ENCODE results near the gene USP48.

Gene USP48

GRCh38 chr1:21749109-21749508, 33.8 kb downstream of the USP48 start:
- DNase-seq (ENCODE audit: low read depth), result no peak

GRCh38 chr1:21743476-21743875, 39.5 kb downstream of the USP48 start:
- no peak for DNase-seq (ENCODE audit: low read depth)

- DNase-seq (ENCODE audit: low read depth), result no peak
Observed at GRCh38 chr1:21742578-21742977, 40.4 kb downstream of the USP48 start.

GRCh38 chr1:21741206-21741605, 41.7 kb downstream of the USP48 start:
- DNase-seq (ENCODE audit: low read depth), result no peak

- no peak for DNase-seq (ENCODE audit: low read depth)
Observed at GRCh38 chr1:21736876-21737275, 46.1 kb downstream of the USP48 start.

- DNase-seq (ENCODE audit: low read depth), result no peak
Observed at GRCh38 chr1:21736011-21736410, 46.9 kb downstream of the USP48 start.

GRCh38 chr1:21734526-21734925, 48.4 kb downstream of the USP48 start:
- no peak for DNase-seq (ENCODE audit: low read depth)

- DNase-seq (ENCODE audit: low read depth), result no peak
Observed at GRCh38 chr1:21732664-21733063, 50.3 kb downstream of the USP48 start.

GRCh38 chr1:21725748-21726392, 57.1 kb downstream of the USP48 start:
- DNase-seq (ENCODE audit: low read depth), result no peak

GRCh38 chr1:21724570-21724969, 58.4 kb downstream of the USP48 start:
- DNase-seq (ENCODE audit: low read depth), result no peak

GRCh38 chr1:21724098-21724497, 58.9 kb downstream of the USP48 start:
- DNase-seq (ENCODE audit: low read depth), result no peak

GRCh38 chr1:21721295-21721985, 61.5 kb downstream of the USP48 start:
- DNase-seq (ENCODE audit: low read depth), result no peak

GRCh38 chr1:21716169-21716568, 66.8 kb downstream of the USP48 start:
- DNase-seq (ENCODE audit: low read depth), result no peak

GRCh38 chr1:21707891-21708290, 75.1 kb downstream of the USP48 start:
- no peak for DNase-seq (ENCODE audit: low read depth)

GRCh38 chr1:21707086-21707840, 75.7 kb downstream of the USP48 start:
- DNase-seq (ENCODE audit: low read depth), result no peak

- peak; percentile 18 for DNase-seq (ENCODE audit: low read depth)
Observed at GRCh38 chr1:21706151-21706835, 76.7 kb downstream of the USP48 start.

- DNase-seq (ENCODE audit: low read depth), result no peak
Observed at GRCh38 chr1:21705303-21705980, 77.5 kb downstream of the USP48 start.

- DNase-seq (ENCODE audit: low read depth), result no peak
Observed at GRCh38 chr1:21704145-21704544, 78.8 kb downstream of the USP48 start.

- DNase-seq (ENCODE audit: low read depth), result peak; percentile 63
Observed at GRCh38 chr1:21703318-21703963, 79.5 kb downstream of the USP48 start.

- DNase-seq (ENCODE audit: low read depth), result no peak
Observed at GRCh38 chr1:21702780-21703179, 80.2 kb downstream of the USP48 start.

GRCh38 chr1:21701401-21701800, 81.5 kb downstream of the USP48 start:
- DNase-seq (ENCODE audit: low read depth), result no peak
